ENCODE measurements around the gene TSGA10. TPM values are rescaled to one million over a fixed set of nuclear protein-coding genes. Genes with fewer than 3 reads are reported as not detected.
"Not testable (repeated sequence)": the region's sequence is repeated elsewhere in the genome, so short reads cannot be mapped to it uniquely, and the experiment has no call there.

The TSGA10 gene
- total and polyA plus RNA-seq, 2 donors from 2014 or later: 5.3 to 16.1 TPM

- no peak overlapping the region for H3K4me3 ChIP-seq (ENCODE audit: low read length in 3 of 3)
- no peak for DNase-seq
- no peak overlapping the region for H3K27ac ChIP-seq (ENCODE audit: low read depth in 2 of 2, low read length in 2 of 2)
- H3K4me1 ChIP-seq (ENCODE audit: control insufficient read depth in 2 of 3, insufficient read depth in 2 of 3, low read depth in 1 of 3, low read length in 3 of 3): no peaks in the 10 kb centered on the region
- peaks cover 4 to 9% (median 7%) of the 10 kb centered on the region in 3 donors for H3K36me3 ChIP-seq (ENCODE audit: control insufficient read depth in 2 of 3, insufficient read depth in 3 of 3, low read length in 3 of 3)
- intact Hi-C loops (cut with DNase I): no loop called here
- no peak for TF ChIP-seq CTCF (IDR thresholded peaks at IDR 0.05; ENCODE audit: borderline replicate concordance, extremely low read depth, insufficient read depth)
- no peaks in the 10 kb centered on the region for H3K27me3 ChIP-seq (ENCODE audit: control insufficient read depth, insufficient read depth, low read length)
- H3K9ac ChIP-seq (ENCODE audit: low read length in 3 of 3): no peak overlapping the region
- H3K9me3 ChIP-seq (ENCODE audit: control insufficient read depth in 2 of 3, insufficient read depth in 1 of 3, low read length in 3 of 3): peaks cover 0 to under 1% (median 0%) of the 10 kb centered on the region in 3 donors
- no peak for FAIRE-seq
Observed at GRCh38 chr2:99200076-99200800, 45.5 kb upstream of the TSGA10 start.

GRCh38 chr2:99198103-99198841 lies 43.5 kb upstream of the TSGA10 start:
- no peaks in the 10 kb centered on the region for H3K27me3 ChIP-seq (ENCODE audit: control insufficient read depth, insufficient read depth, low read length)
- H3K4me3 ChIP-seq (ENCODE audit: low read length in 3 of 3): no peak overlapping the region
- no peaks in the 10 kb centered on the region for H3K4me1 ChIP-seq (ENCODE audit: control insufficient read depth in 2 of 3, insufficient read depth in 2 of 3, low read depth in 1 of 3, low read length in 3 of 3)
- H3K36me3 ChIP-seq (ENCODE audit: control insufficient read depth in 2 of 3, insufficient read depth in 3 of 3, low read length in 3 of 3): peaks cover 4 to 9% (median 7%) of the 10 kb centered on the region in 3 donors
- FAIRE-seq (no peak), DNase-seq (no peak)
- no peak overlapping the region for H3K27ac ChIP-seq (ENCODE audit: low read depth in 2 of 2, low read length in 2 of 2)
- intact Hi-C loops (cut with DNase I): no loop called here
- H3K9me3 ChIP-seq (ENCODE audit: control insufficient read depth in 2 of 3, insufficient read depth in 1 of 3, low read length in 3 of 3): no peaks in the 10 kb centered on the region
- no peak overlapping the region for H3K9ac ChIP-seq (ENCODE audit: low read length in 3 of 3)
- TF ChIP-seq CTCF (IDR thresholded peaks at IDR 0.05; ENCODE audit: borderline replicate concordance, extremely low read depth, insufficient read depth): no peak

DNA sequence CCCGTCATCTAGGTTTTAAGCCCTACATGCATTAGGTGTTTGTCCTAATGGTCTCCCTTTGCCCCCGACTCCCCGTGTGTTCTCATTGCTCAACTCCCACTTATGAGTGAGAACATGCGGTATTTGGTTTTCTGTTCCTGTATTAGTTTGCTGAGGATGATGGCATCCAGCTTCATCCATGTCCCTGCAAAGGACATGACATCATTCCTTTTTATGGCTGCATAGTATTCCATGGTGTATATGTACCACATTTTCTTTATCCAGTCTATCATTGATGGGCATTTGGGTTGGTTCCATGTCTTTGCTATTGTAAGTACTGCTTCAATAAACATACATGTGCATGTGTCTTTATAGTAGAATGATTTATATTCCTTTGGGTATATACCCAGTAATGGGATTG lies 37.6 kb upstream of the TSGA10 start:
- peaks cover 0 to 11% (median 9%) of the 10 kb centered on the region in 3 donors for H3K36me3 ChIP-seq (ENCODE audit: control insufficient read depth in 2 of 3, insufficient read depth in 3 of 3, low read length in 3 of 3)
- H3K27ac ChIP-seq (ENCODE audit: low read depth in 2 of 2, low read length in 2 of 2); H3K9ac ChIP-seq (ENCODE audit: low read length in 3 of 3); DNase-seq; H3K27me3 ChIP-seq (ENCODE audit: control insufficient read depth, insufficient read depth, low read length); H3K4me3 ChIP-seq (ENCODE audit: low read length in 3 of 3); H3K4me1 ChIP-seq (ENCODE audit: control insufficient read depth in 2 of 3, insufficient read depth in 2 of 3, low read depth in 1 of 3, low read length in 3 of 3); FAIRE-seq; H3K9me3 ChIP-seq (ENCODE audit: control insufficient read depth in 2 of 3, insufficient read depth in 1 of 3, low read length in 3 of 3); intact Hi-C loops (cut with DNase I): not testable (repeated sequence)

- TF ChIP-seq CTCF (IDR thresholded peaks at IDR 0.05; ENCODE audit: borderline replicate concordance, extremely low read depth, insufficient read depth): no peak
- no peak for DNase-seq
- Histone ChIP-seq H3K27me3 (ENCODE audit: control insufficient read depth, insufficient read depth, low read length) (no peaks in the 10 kb centered on the region), H3K4me1 (ENCODE audit: control insufficient read depth in 2 of 3, insufficient read depth in 2 of 3, low read depth in 1 of 3, low read length in 3 of 3) (no peaks in the 10 kb centered on the region), H3K36me3 (ENCODE audit: control insufficient read depth in 2 of 3, insufficient read depth in 3 of 3, low read length in 3 of 3) (peaks cover 0 to 7% (median 4%) of the 10 kb centered on the region in 3 donors), H3K27ac (ENCODE audit: low read depth in 2 of 2, low read length in 2 of 2) (no peak overlapping the region), H3K9ac (ENCODE audit: low read length in 3 of 3) (no peak overlapping the region), H3K9me3 (ENCODE audit: control insufficient read depth in 2 of 3, insufficient read depth in 1 of 3, low read length in 3 of 3) (no peaks in the 10 kb centered on the region), H3K4me3 (ENCODE audit: low read length in 3 of 3) (no peak overlapping the region)
- FAIRE-seq: no peak
- intact Hi-C loops (cut with DNase I): no loop called here
Observed at GRCh38 chr2:99190548-99190947, 35.8 kb upstream of the TSGA10 start.

Measured in kidney (tissue), 14 donors.